Heart left ventricle (tissue), 16 donors: ENCODE data around the gene SFMBT2. TPM values are rescaled to one million over a fixed set of nuclear protein-coding genes. Genes with fewer than 3 reads are reported as not detected.
"Not testable (repeated sequence)": the region's sequence is repeated elsewhere in the genome, so short reads cannot be mapped to it uniquely, and the experiment has no call there.

ENCODE experiments used
- ATAC-seq, 4 donors: fragments of 200-7000 bp; cut with Tn5 transposase; one replicate each; pipeline ENCODE4 v1.9.1; 2020 to 2022; ENCODE audit warnings: moderate library complexity in 4 of 4, mild to moderate bottlenecking in 3 of 4, moderate number of reproducible peaks in 1 of 4
- DNase-seq, 5 donors: peaks; one replicate each; pipeline ENCODE4 v3.0.0-alpha.2; 2020
- H3K27ac ChIP-seq, 12 donors: fragments of 200-600 bp; sonication (generic) in 4 of 12; one replicate each; pipeline versions ENCODE4 v1.5.0 to v1.8.0; 2016 to 2022; ENCODE audit warnings: mild to moderate bottlenecking in 2 of 12
- H3K27me3 ChIP-seq, 9 donors: fragments of 200-600 bp; sonication (generic) in 2 of 9; one replicate each; pipeline versions ENCODE4 v1.5.1 to v1.8.0; 2016 to 2022; ENCODE audit warnings: mild to moderate bottlenecking in 3 of 9
- H3K36me3 ChIP-seq, 9 donors: fragments of 200-600 bp; sonication (generic) in 2 of 9; one replicate each; pipeline versions ENCODE4 v1.5.0 to v1.8.0; 2018 to 2022; ENCODE audit warnings: mild to moderate bottlenecking in 2 of 9
- H3K4me1 ChIP-seq, 12 donors: fragments of 200-600 bp; sonication (generic) in 4 of 12; one replicate each; pipeline versions ENCODE4 v1.5.0 to v1.8.0; 2016 to 2022; ENCODE audit warnings: mild to moderate bottlenecking in 3 of 12
- H3K4me3 ChIP-seq, 12 donors: fragments of 200-600 bp; sonication (generic) in 4 of 12; one replicate each; pipeline versions ENCODE4 v1.5.0 to v1.8.0; 2017 to 2022; ENCODE audit warnings: mild to moderate bottlenecking in 9 of 12, moderate library complexity in 4 of 12
- H3K9me3 ChIP-seq, 12 donors: fragments of 200-600 bp; sonication (generic) in 4 of 12; one replicate each; pipeline versions ENCODE4 v1.5.0 to v1.8.0; 2016 to 2022; ENCODE audit warnings: mild to moderate bottlenecking in 1 of 12
- CTCF ChIP-seq, 12 donors: fragments of 200-600 bp; sonication (generic) in 4 of 12; IDR thresholded peaks; one replicate each; pipeline versions ENCODE4 v1.5.0 to v1.8.0; 2018 to 2022; ENCODE audit warnings: antibody characterized with exemption in 12 of 12, mild to moderate bottlenecking in 5 of 12
- POLR2A ChIP-seq, 2 donors: fragments of 450-650 bp; IDR thresholded peaks; one replicate each; pipeline ENCODE4 v1.6.1; 2017; ENCODE audit warnings: antibody characterized with exemption in 2 of 2, mild to moderate bottlenecking in 2 of 2, moderate library complexity in 2 of 2
- WGBS, 4 donors: extraction: QIAGEN DNeasy Blood & Tissue Kit in 2 of 4; methylation state at CpG; one replicate each; pipeline versions ENCODE4 v1.1.5 to v1.1.7; 2013 to 2018; 5-methylcytosine and 5-hydroxymethylcytosine counted together
- intact Hi-C, 10 donors: fragments of 100-400 bp; cut with DNase I; formaldehyde crosslinking; loops; one replicate each; pipeline versions ENCODE4 v1.11.1 to v1.14.2; 2022
- polyA plus RNA-seq, 2 donors: library from polyadenylated mRNA; stranded (reverse); fragments of 200-250 nt; gene quantifications; one replicate each; pipeline ENCODE4 v1.2.3, GENCODE V29; 2013
- total RNA-seq, 9 donors: library from RNA; depleted of rRNA in 2 of 9; stranded (reverse); fragments of >200 nt in 2 of 9; fragmentation: NEBNext Ultra II Directional in 3 of 9; extraction: Animal tissue kit (Norgen Biotek cat#: 25700) in 3 of 9; gene quantifications; one replicate each; pipeline versions ENCODE4 v1.1.0 to v1.2.4, GENCODE V29; 2016 to 2023
- donor health status: ischemic (EF 13 %, LVEDD 7.1; RV severe dilation, severe dysfunction).
- donor health status: healthy with polysubstance abuse.
- donor health status: DM: no; HTN: yes; CAD: no.
- donor health status: DM: no; HTN: no; CAD: no.
- donor health status: ischemic (EF 25% LVEDD 6.9; RV normal size, moderate dysfunction).
- donor health status: ischemic (EF 25% LVEDD 5.7; RV mildly dilated, moderate dysfunction).
- donor health status: healthy.
- donor health status: DM: yes; HTN: yes; CAD: no.
- donor health status: ischemic (EF 35%, LVEDD 5.7; RV mildly dilated, moderate dysfunction).
- donor health status: nonischemic (EF 11% LVEDD 7.7; RV severe dilation, severe dysfunction).
- donor health status: DM: yes; HTN: yes; CAD: no.
- donor health status: PGD.
- donor health status: ischemic (EF 29% LVEDD 5.4; RV normal size, mild dysfunction).
- donor health status: nonischemic (EF 23%, LVEDD 6.1; RV moderate dilation, normal function).

Gene SFMBT2
- total and polyA plus RNA-seq, 11 donors, result 2.6 to 25.8 (median 9.6) TPM

- TF ChIP-seq POLR2A (IDR thresholded peaks at IDR 0.05) (no peak), CTCF (IDR thresholded peaks at IDR 0.05) (no peak)
- intact Hi-C loops, result no loop called here
- WGBS, 4 donors, result 68 to 90% (median 79%) methylated on average over 2 of the region's 2 CpGs
- H3K9me3 ChIP-seq, result no peaks in the 10 kb centered on the region
- ATAC-seq (no peak), DNase-seq (no peak)
- H3K4me1 ChIP-seq, result peaks cover 2 to 41% (median 19%) of the 10 kb centered on the region in 12 donors
- no peak overlapping the region for H3K4me3 ChIP-seq
- H3K27ac ChIP-seq, result no peak overlapping the region
- no peaks in the 10 kb centered on the region for H3K27me3 ChIP-seq
- H3K36me3 ChIP-seq, result no peaks in the 10 kb centered on the region
Observed at GRCh38 chr10:7316839-7317238, 94.0 kb downstream of the SFMBT2 start.

GRCh38 chr10:7315906-7316305 is 94.9 kb downstream of the SFMBT2 start:
- DNase-seq (no peak), ATAC-seq (peak in 1 of 4 donors; percentile 23)
- Histone ChIP-seq H3K4me3 (no peak overlapping the region), H3K27ac (no peak overlapping the region), H3K9me3 (no peaks in the 10 kb centered on the region), H3K4me1 (peaks cover 2 to 41% (median 23%) of the 10 kb centered on the region in 12 donors), H3K27me3 (no peaks in the 10 kb centered on the region), H3K36me3 (no peaks in the 10 kb centered on the region)
- 84 to 92% (median 90%) methylated on average over 2 of the region's 2 CpGs for WGBS, 4 donors
- intact Hi-C loops, result no loop called here
- TF ChIP-seq POLR2A (IDR thresholded peaks at IDR 0.05) (no peak), CTCF (IDR thresholded peaks at IDR 0.05) (no peak)

- no peak overlapping the region for H3K27ac ChIP-seq
- no peaks in the 10 kb centered on the region for H3K27me3 ChIP-seq
- ATAC-seq (no peak), DNase-seq (no peak)
- H3K4me1 ChIP-seq, result peaks cover under 1 to 32% (median 17%) of the 10 kb centered on the region in 12 donors
- no peak for TF ChIP-seq CTCF (IDR thresholded peaks at IDR 0.05)
- no peak for TF ChIP-seq POLR2A (IDR thresholded peaks at IDR 0.05)
- H3K36me3 ChIP-seq, result peaks cover 0 to 4% (median 0%) of the 10 kb centered on the region in 9 donors
- intact Hi-C loops, result no loop called here
- no peak overlapping the region for H3K4me3 ChIP-seq
- 88 to 94% (median 92%) methylated on average over 4 of the region's 4 CpGs for WGBS, 4 donors
- H3K9me3 ChIP-seq, result peaks cover 0 to 2% (median 0%) of the 10 kb centered on the region in 12 donors
Observed at GRCh38 chr10:7314170-7314569, 96.7 kb downstream of the SFMBT2 start.

GRCh38 chr10:7312488-7312857 is 98.4 kb downstream of the SFMBT2 start:
- Histone ChIP-seq H3K27ac (no peak overlapping the region), H3K4me1 (peaks cover 0 to 17% (median 5%) of the 10 kb centered on the region in 12 donors), H3K4me3 (no peak overlapping the region), H3K27me3 (no peaks in the 10 kb centered on the region), H3K36me3 (peaks cover 0 to 9% (median 0%) of the 10 kb centered on the region in 9 donors), H3K9me3 (peaks cover 0 to 9% (median 0%) of the 10 kb centered on the region in 12 donors)
- no peak for ATAC-seq
- DNase-seq, result no peak
- intact Hi-C loops, result no loop called here
- TF ChIP-seq CTCF (IDR thresholded peaks at IDR 0.05) (no peak), POLR2A (IDR thresholded peaks at IDR 0.05) (no peak)
- WGBS, 4 donors, result 90 to 95% (median 92%) methylated on average over 7 of the region's 7 CpGs

GRCh38 chr10:7311850-7312487 is 98.9 kb downstream of the SFMBT2 start:
- H3K36me3 ChIP-seq, ATAC-seq, H3K27ac ChIP-seq, intact Hi-C loops, H3K4me3 ChIP-seq, DNase-seq, H3K27me3 ChIP-seq: not testable (repeated sequence)
- Histone ChIP-seq H3K9me3 (peaks cover 0 to 14% (median 0%) of the 10 kb centered on the region in 12 donors), H3K4me1 (peaks cover 0 to 17% (median 5%) of the 10 kb centered on the region in 12 donors)
- WGBS, 4 donors, result 87 to 95% (median 91%) methylated on average over 13 of the region's 13 CpGs
